Hippocampal formation (tissue), 2 donors: ENCODE measurements around the gene FANCM.
"Not testable (repeated sequence)": the region's sequence is repeated elsewhere in the genome, so short reads cannot be mapped to it uniquely, and the experiment has no call there.

Experiments
- DNase-seq, 2 donors: peaks; one replicate each; lab custom pipeline; 2025; lab: John Stamatoyannopoulos, UW

FANCM gene

DNA sequence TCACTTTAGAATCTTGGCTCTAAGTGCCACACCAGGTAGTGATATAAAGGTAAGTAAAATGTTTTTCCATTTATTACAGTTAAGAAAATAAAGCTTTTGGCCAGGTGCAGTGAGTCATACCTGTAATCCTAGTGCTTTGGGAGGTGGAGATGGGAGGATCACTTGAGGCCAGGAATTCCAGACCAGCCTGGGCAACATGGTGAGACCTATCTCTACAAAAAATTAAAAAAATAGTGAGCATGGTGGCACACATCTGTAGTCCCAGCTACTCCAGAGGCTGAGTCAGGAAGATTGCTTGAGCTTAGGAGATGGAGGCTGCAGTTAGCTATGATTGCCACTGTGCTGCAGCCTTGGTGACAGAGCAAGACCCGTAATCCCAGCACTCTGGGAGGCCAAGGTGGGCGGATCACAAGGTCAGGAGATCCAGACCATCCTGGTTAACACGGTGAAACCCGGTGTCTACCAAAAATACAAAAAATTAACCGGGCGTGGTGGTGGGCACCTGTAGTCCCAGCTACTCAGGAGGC is 5.0 kb downstream of the FANCM start:
- no peak for DNase-seq

DNA sequence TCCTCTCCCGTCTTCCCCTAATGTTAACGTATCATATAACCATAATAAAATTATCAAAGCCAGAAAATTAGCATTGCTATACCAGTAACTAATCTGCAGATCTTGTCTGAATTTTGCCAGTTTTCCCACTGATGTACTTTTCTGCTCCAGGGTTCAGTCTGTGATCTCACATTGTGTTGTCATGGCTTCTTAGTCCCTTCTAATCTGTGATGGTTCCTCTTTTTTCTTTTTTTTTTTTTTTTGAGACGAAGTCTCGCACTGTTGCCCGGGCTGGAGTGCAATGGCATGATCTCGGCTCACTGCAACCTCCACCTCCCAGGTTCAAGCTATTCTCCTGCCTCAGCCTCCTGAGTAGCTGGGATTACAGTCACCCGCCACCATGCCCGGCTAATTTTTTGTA is 6.4 kb downstream of the FANCM start:
- DNase-seq, result not testable (repeated sequence)

DNA sequence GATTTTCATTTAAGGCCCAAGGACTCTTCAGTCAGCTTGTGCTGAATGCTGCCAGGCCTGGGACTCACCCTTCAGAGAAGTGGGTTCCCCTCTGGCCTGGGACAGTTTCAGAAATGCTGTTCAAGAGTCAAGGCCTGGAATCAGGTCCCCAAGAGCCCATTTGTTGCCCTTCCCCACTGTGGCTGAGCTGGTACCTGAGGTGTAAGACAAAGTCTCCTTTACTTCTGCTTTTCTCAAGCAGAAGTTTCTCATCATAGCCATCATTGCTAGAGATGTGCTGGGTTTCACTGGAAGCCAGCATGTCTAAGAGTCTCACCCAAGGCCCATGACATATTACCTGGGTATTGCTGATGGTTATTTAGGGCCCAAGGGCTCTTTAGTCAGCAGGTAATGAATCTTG is 8.9 kb downstream of the FANCM start:
- DNase-seq, result no peak

DNA sequence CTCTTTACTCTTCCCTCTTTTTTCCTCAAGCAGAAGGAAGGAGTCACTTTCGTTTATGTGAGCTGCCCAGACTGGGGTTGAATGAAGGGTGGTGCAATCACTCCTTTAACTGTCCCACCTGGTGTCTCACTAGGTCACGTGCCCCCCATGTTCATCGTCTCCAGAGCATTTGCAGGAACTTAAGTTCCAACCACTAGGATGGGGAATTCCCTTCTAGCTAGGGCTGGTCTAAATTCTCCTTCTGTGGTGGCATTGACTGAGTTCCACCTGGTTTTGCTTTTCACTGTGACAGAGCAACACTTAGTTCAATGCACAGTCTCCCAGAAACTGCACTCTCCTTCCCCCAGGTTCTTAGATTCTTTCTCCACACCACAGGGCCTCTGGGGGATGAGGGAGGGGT is 9.5 kb downstream of the FANCM start:
- DNase-seq, result no peak

DNA sequence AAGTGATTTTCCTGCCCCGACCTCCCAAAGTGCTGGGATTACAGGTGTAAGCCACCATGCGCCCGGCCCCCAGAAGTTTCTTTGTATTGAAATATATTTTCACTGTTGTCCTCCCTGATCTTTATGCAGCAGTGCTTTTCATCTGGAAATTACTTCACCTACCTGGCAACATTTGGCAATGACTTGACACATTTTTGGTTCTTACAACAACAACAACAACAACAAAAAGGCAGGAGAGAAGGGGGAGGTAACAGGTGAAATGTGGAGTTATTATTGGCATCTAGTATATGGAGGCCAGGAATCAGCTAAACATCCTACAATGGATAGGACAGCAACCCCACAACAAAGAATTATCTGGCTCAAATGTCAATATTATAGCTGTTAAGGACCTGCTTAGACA is 13.9 kb downstream of the FANCM start:
- DNase-seq, result no peak

DNA sequence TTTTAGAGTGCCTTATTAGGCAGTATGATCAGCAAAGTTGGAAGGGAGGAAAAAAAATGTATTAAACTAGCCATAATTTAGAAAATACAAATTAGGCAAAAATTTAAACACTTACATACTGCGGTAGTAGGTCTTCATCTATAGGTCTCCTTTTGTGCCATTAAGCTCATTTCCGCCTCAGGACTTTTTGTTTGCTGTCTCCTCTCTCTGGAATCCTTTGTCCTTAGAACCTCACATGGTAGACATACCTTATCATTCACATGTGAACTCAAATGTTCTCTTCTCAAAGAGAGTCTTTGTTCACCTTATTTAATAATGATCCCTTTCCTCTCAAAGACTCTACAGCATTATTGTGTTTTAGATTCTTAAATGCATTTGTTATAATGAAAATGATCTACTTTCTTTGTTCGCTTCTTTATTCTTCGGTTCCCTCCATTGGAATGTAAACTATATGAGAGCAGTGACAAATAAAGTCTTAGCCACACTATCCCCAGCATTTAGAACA is 14.7 kb downstream of the FANCM start:
- DNase-seq, result no peak

DNA sequence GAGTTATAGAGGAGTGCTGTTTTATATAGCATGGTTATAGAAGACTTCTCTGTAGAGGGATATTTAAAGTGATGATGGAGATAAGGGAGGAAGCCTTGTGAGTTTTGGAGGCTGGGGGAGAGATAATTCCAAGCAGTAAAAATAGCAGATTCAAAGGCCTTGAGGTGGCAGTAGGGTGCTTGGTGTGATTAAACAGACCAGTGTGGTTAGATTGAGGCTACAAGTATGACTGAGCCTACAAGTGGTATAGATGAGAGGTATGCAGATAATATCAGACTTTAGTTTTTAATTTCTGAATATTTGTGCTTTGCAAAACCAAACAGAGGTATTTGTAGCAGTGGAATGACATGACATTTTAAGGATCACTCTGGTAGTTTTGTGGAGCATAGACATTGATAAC is 20.3 kb downstream of the FANCM start:
- DNase-seq, result no peak

DNA sequence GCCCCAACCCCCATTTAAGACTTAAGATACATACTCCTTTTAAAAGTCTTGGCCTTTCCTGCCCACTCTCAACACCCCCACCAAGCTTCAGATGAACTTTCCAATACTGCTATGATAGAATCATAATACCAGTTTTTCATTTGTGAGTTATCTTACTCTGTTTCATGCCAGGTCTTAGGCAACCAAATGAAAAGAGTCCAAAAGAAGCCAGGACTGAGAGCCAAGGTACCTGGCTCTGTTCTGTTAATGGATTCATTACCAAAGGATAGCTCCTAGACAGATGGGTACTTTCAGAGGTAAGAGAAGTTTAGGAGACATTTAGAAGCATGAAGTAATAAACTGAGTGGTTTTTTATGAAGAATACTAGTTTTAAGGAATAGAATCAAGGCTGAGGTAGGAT is 34.2 kb downstream of the FANCM start:
- DNase-seq, result no peak

DNA sequence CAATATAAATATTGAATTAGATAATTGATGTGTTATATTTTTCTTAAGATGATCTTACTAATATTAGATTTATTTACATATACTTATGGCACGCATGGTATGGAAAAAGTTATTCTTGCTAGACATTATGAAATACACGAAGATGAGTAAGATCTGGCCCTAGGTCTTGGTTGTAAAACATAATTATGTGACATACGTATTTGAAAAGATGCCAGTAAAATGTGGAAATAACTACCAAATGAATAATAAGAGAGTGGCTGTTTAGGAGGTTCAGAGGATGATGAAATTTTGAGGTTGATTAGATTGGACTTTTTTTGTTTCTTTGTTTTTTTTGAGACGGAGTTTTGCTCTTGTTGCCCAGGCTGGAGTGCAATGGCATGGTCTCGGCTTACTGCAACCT is 41.3 kb downstream of the FANCM start:
- no peak for DNase-seq

DNA sequence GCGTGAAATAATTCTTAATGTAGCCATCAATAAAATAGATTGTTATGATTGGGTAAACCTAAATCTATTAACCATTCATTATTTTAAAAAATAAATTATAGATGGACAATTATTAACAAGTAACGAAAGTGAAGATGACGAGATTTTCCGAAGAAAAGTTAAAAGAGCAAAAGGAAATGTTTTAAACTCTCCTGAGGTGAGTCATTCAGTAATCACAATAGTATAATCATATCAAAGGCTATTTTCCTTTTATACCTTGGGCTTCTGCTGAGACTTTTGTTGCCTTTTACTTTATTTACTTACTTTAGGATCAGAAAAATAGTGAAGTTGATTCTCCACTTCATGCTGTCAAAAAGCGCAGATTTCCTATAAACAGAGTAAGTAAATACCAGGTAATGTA is 45.6 kb downstream of the FANCM start:
- DNase-seq, result no peak

DNA sequence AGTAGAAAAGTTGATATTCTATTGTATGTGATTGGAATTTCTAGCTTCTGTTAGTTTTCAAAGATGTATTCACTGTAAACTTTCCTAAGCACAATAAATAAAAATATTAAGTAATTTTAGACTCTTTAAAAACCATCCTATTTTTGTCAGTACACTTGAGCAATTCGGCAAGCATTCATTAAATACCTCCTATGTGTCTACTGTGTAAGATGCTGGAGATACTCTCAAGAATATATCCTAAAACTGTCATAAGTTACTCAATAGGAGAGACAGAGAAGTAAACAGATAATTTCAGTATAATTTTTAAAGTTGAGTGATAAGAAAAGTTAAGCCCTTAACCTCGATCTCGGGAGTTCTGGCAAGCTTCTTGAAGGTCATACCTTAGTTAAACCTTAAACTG is 46.1 kb downstream of the FANCM start:
- no peak for DNase-seq

DNA sequence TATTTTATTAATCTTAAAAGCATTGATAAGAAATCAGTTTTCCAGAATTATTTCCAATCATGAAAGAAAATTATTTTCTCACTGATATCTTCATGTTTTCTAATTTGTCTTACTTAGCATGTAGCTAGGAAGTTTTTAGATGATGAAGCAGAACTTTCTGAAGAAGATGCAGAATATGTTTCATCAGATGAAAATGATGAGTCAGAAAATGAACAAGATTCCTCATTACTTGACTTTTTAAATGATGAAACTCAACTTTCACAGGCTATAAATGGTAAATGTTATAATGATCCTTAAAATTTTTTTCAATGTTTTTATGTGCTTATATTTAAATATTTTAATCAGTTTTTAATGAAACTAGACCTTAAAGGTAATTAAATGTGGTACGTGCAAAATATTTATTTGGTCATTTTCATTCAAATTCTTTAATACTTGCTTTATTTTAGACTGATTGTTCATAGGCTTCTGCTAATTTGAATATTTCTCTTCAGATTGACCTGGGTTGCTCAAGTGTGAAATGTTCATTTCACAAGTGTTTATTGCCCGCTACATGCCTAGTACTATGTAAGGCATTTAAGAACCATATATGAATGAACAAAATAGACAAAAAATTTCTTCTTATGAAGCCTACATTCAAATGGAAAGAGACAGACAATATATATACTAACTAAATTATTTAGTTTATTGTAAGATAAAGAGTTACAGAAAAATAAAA is 49.5 kb downstream of the FANCM start:
- no peak for DNase-seq

DNA sequence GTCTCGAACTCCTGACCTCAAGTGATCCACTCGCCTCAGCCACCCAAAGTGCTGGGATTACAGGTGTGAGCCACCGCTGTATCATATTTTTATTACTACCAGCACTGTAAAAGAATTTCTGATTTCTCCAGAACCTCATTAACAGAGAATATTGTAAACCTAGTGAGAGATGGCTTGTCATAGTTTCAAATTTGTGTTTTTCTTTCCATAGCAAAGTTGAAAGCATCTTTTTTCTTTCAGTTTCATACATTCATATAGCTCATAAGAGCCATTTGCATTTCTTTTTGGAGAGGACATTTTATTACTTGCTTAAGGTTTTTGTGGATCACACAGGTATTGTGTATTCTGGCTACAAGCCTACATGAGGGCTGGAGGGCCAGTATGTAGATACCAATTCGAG is 59.2 kb downstream of the FANCM start:
- DNase-seq, result no peak

DNA sequence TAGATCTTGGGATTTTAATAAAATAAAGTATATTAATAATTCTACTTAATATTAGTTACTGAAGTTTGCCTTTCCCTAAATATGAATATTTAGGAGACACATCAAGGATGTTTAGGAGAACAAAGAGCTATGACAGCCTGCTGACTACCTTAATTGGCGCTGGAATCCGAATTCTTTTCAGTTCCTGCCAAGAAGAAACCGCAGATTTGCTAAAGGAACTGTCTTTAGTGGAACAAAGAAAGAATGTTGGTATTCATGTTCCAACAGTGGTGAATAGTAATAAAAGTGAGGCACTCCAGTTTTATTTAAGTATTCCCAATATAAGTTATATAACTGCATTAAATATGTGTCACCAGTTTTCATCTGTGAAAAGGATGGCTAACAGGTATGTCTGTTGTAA is 62.8 kb downstream of the FANCM start:
- no peak for DNase-seq

DNA sequence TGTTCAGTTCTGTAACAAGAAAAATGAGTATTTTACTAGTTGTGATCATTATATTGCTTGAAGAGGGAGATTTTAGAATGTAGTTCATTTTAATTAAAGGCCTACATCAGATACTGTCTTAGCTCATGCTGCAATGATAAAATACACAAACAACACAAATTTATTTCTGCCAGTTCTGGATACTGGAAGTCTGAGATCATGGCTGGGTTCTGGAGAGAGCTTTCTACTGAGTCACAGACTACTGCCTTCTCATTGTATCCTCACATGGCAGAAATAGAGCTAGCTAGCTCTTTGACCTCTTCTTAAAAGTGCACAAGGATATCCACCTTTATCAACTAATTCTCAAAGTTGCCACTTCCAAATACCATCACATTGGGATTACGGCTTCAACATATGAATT is 63.5 kb downstream of the FANCM start:
- DNase-seq, result no peak

DNA sequence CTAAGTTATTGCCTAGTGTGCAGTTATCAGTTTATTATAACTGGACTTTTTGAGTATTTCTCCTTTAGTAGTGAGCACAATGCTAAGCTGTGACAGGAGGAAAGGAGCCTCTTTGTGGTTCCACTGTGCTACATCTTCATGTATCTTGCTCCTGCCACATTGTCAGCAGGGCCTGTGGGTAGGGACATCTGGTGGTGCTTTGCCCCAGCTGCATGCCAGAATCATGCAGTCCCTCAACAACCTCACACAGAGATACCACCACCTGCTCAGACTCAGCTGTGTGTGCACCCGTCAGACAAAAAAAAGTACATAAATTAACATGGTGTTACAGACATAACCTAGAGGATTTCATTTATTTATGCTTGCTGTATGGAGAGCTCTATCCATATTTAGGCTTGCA is 66.2 kb downstream of the FANCM start:
- DNase-seq, result no peak

DNA sequence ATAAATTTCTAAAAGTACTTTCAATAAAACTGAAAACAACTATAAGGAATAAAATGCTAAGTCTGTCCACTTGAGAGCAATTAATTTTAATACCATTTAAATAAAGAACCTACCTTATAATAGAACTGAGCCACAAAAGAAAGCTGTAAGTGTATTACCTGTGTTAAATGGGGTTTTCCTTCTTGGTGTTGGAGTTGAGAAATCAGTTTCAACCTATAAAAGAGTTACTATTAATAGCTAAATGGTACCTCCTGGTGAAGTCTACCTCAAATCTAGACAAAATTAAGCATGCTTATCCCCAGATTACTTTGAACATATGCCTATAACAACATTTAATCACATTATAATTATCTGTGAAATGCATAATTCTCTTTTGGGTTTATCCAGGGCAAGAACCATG is 68.5 kb downstream of the FANCM start:
- no peak for DNase-seq

DNA sequence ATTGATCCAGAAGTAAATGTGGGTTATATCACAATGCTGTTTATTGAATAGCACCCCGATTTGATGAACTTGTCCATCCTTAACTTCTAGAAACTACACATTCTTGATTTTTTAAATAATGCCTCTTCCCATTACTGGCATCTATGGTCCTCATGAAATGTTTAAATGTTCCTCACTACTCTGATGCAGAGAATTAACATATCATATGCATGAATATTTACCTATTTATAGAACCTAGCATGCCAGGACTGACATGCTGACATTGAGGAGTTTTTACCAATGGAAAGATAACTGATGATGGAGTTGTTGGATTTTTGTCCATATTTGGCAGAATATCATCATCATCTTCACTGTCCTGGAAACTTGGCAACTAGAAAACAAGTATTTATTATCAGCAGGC is 74.4 kb downstream of the FANCM start:
- DNase-seq, result no peak

DNA sequence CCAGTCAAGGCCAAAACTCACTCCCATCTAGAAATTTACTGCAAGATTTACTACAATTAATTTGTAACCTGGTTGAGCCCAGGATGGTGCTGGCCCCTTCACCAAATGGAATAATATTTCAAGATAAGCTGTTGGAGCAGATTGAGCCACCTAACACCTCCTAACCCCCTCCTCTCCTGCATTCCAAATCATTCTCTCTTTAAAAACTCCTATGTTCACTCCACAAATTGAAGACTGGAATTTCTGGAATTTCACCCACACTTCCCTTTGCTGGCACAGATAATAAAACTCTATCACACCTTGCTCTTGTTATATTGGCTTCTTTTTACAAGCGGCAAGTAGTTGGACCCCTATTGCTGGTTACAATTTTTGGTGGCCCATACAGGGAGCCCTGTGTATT is 75.6 kb downstream of the FANCM start:
- no peak for DNase-seq

DNA sequence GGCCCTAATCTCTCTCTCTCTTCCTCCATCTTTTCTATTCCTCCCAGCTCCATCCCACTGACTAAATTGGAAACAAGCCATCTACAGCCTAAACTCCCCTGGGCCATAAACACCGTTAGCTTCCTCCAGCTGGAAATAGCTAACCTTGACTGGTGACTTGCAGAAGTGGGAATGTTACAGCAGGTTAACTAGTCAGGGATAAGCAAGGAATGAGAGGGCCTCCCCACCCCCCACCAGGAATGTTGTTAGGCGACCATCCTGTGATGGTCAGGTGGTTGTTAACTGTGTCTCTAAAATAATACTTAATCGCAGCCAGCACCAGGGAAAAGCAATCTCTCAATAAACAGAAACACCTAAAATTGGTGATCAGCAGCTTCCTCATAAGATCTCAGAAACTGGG is 76.5 kb downstream of the FANCM start:
- DNase-seq, result no peak

DNA sequence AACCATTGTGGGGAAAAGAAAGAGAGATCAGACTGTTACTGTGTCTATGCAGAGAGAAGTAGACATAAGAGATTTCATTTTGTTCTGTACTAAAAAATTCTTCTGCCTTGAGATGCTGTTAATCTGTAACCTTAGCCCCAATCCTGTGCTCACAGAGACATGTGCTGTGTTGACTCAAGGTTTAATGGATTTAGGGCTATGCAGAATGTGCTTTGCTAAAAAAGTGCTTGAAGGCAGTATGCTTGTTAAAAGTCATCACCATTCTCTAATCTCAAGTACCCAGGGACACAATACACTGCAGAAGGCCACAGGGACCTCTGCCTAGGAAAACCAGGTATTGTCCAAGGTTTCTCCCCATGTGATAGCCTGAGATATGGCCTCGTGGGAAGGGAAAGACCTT is 78.0 kb downstream of the FANCM start:
- not testable (repeated sequence) for DNase-seq

DNA sequence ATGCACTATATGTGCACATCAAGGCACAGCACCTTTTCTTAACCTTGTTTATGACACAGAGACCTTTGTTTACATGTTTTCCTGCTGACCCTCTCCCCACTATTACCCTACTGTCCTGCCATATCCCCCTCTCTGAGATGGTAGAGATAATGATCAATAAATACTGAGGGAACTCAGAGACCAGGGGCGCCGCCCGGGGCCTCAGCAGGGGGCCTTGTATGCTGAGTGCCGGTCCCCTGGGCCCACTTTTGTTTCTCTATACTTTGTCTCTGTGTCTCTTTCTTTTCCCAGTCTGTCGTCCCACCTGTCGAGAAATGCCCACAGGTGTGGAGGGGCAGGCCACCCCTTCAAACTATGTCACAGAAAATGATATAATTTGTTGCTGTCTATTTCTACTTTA is 78.6 kb downstream of the FANCM start:
- DNase-seq, result not testable (repeated sequence)

DNA sequence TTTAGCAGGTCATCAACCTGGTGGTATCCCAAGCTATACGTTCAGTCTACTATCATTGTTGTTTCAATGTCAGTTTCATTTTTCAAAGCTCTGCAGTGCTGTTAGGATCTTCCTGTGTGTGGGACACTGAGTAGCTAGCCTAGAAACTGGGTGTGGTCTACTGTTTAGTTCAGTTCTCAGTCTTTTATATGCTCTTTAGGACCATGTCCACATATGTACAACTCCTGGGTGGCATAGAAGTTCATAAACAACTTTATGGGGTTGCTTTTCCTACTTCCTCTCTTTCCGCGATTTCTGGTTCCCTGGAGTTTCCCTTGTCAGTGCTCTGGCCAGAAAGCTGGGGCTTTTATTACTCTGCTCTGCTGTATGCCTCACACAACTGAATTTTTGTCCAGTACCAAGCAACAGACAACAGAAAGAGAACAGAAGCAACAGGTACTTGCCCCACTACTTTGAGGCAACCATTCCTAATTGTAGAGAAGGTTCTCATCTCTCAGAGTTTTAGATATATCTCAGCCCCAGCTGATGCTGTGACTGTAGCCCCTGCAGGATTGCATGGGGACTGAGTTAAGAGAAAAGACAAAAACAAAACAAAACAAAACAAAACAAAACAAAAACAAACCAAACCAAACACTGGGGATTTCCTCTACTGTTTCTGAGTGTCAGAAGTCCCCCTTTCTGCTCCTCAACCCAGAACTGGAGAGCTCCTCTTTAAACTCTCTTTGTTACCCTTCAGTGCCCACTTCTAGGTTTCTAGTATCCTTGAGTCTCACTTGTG is 86.9 kb downstream of the FANCM start:
- no peak for DNase-seq
